Gastrocnemius medialis (tissue), 4 donors: ENCODE data around the gene ZFP36L1. TPM values are rescaled to one million over a fixed set of nuclear protein-coding genes. Genes with fewer than 3 reads are reported as not detected.

Experiments
- ATAC-seq, 2 donors: fragments of 150-250 bp; one replicate each; pipeline ENCODE4 v1.9.1; 2016
- DNase-seq, 2 donors: peaks; one replicate each; pipeline ENCODE4 v3.0.0-alpha.2; 2019
- H3K27ac ChIP-seq, 4 donors: fragments of 200-600 bp; sonication (generic); 1 replicate in 1 of 4; 2 replicates in 3 of 4; pipeline ENCODE4 v1.5.1; 2016 to 2018; ENCODE audit warnings: mild to moderate bottlenecking in 2 of 4, moderate library complexity in 1 of 4
- H3K27me3 ChIP-seq, 3 donors: fragments of 200-600 bp; sonication (generic) in 2 of 3; 1 replicate in 1 of 3; 2 replicates in 2 of 3; pipeline versions ENCODE4 v1.5.1 to v1.6.0; 2016 to 2019; ENCODE audit warnings: mild to moderate bottlenecking in 1 of 3, moderate library complexity in 1 of 3
- H3K36me3 ChIP-seq, 2 donors: fragments of 200-600 bp; sonication (generic) in 1 of 2; one replicate each; pipeline ENCODE4 v1.5.1; 2017 to 2018
- H3K4me1 ChIP-seq, 2 donors: fragments of 200-600 bp; sonication (generic) in 1 of 2; one replicate each; pipeline ENCODE4 v1.5.1; 2016 to 2017; ENCODE audit warnings: mild to moderate bottlenecking in 2 of 2
- H3K4me3 ChIP-seq, 4 donors: fragments of 200-600 bp; sonication (generic) in 3 of 4; 1 replicate in 1 of 4; 2 replicates in 3 of 4; pipeline ENCODE4 v1.5.1; 2016 to 2019; ENCODE audit warnings: mild to moderate bottlenecking in 2 of 4
- H3K9me3 ChIP-seq, 3 donors: fragments of 200-600 bp; sonication (generic) in 2 of 3; 1 replicate in 1 of 3; 2 replicates in 2 of 3; pipeline ENCODE4 v1.5.1; 2016 to 2019
- CTCF ChIP-seq, 5 experiments: fragments of 450-650 bp in 3 of 5; fragments of 200-600 bp in 2 of 5; sonication (generic) in 2 of 5; IDR thresholded peaks in 4 of 5; conservative IDR thresholded peaks in 1 of 5; 1 replicate in 4 of 5; 2 replicates in 1 of 5; pipeline ENCODE4 v1.5.1; 2016 to 2019; ENCODE audit warnings: antibody characterized with exemption in 5 of 5, mild to moderate bottlenecking in 3 of 5, moderate library complexity in 3 of 5
- POLR2A ChIP-seq, 2 donors: fragments of 450-650 bp; IDR thresholded peaks; one replicate each; pipeline ENCODE4 v1.6.1; 2017; ENCODE audit warnings: antibody characterized with exemption in 2 of 2, mild to moderate bottlenecking in 2 of 2, moderate library complexity in 2 of 2
- in situ Hi-C, 4 donors: fragments of 200-750 bp; cut with MboI; loops; one replicate each; pipeline versions ENCODE4 v1.15.0 to v1.8.0; 2017; ENCODE audit warnings: low sequenced_read_pairs in 4 of 4
- intact Hi-C: fragments of 100-400 bp; cut with DNase I; formaldehyde crosslinking; loops from one replicate; pipeline ENCODE4 v1.15.1; 2023; ENCODE audit warnings: low total_unique reads
- total RNA-seq, 4 donors: library from RNA; depleted of rRNA; stranded (reverse); fragments of >200 nt; gene quantifications; one replicate each; pipeline versions ENCODE4 v1.1.0 to v1.2.3, GENCODE V29; 2016

ZFP36L1 gene
- total RNA-seq, 4 donors from 2014 or later: 60.2 to 196 (median 125) TPM

- H3K4me3 ChIP-seq: no peak overlapping the region
- TF ChIP-seq CTCF (IDR thresholded peaks at IDR 0.05 in 4 of 5, conservative IDR thresholded peaks at IDR 0.05 in 1 of 5) (no peak), POLR2A (IDR thresholded peaks at IDR 0.05) (no peak)
- peaks cover 9 to 19% of the 10 kb centered on the region in 2 donors for H3K4me1 ChIP-seq
- no peaks in the 10 kb centered on the region for H3K27me3 ChIP-seq
- H3K27ac ChIP-seq: peak overlapping the region in 1 of 4 donors; percentile 50
- H3K9me3 ChIP-seq: no peaks in the 10 kb centered on the region
- DNase-seq (no peak), ATAC-seq (no peak)
- no peaks in the 10 kb centered on the region for H3K36me3 ChIP-seq
- in situ Hi-C loops: no loop called here
- intact Hi-C loops: no loop called here
Observed at GRCh38 chr14:68756734-68757133, 36.1 kb downstream of the ZFP36L1 start.

- DNase-seq (no peak), ATAC-seq (no peak)
- Histone ChIP-seq H3K4me1 (peaks cover 9 to 19% of the 10 kb centered on the region in 2 donors), H3K4me3 (no peak overlapping the region), H3K36me3 (no peaks in the 10 kb centered on the region), H3K9me3 (no peaks in the 10 kb centered on the region), H3K27ac (no peak overlapping the region), H3K27me3 (no peaks in the 10 kb centered on the region)
- no peak for TF ChIP-seq CTCF (IDR thresholded peaks at IDR 0.05 in 4 of 5, conservative IDR thresholded peaks at IDR 0.05 in 1 of 5)
- no peak for TF ChIP-seq POLR2A (IDR thresholded peaks at IDR 0.05)
- in situ Hi-C loops: no loop called here
- intact Hi-C loops: no loop called here
Observed at GRCh38 chr14:68756000-68756481, 36.8 kb downstream of the ZFP36L1 start.

- Histone ChIP-seq H3K4me1 (peaks cover 9 to 19% of the 10 kb centered on the region in 2 donors), H3K36me3 (no peaks in the 10 kb centered on the region), H3K27me3 (no peaks in the 10 kb centered on the region), H3K4me3 (no peak overlapping the region), H3K27ac (no peak overlapping the region), H3K9me3 (no peaks in the 10 kb centered on the region)
- DNase-seq (no peak), ATAC-seq (no peak)
- in situ Hi-C loops: no loop called here
- intact Hi-C loops: no loop called here
- TF ChIP-seq CTCF (IDR thresholded peaks at IDR 0.05 in 4 of 5, conservative IDR thresholded peaks at IDR 0.05 in 1 of 5): no peak
- TF ChIP-seq POLR2A (IDR thresholded peaks at IDR 0.05): no peak
Observed at GRCh38 chr14:68755016-68755353, 37.9 kb downstream of the ZFP36L1 start.

GRCh38 chr14:68753690-68754089 is 39.2 kb downstream of the ZFP36L1 start:
- no peaks in the 10 kb centered on the region for H3K27me3 ChIP-seq
- TF ChIP-seq CTCF (IDR thresholded peaks at IDR 0.05 in 4 of 5, conservative IDR thresholded peaks at IDR 0.05 in 1 of 5) (no peak), POLR2A (IDR thresholded peaks at IDR 0.05) (no peak)
- DNase-seq: no peak
- H3K27ac ChIP-seq: no peak overlapping the region
- in situ Hi-C loops (no loop called here), intact Hi-C loops (no loop called here)
- peaks cover 9 to 19% of the 10 kb centered on the region in 2 donors for H3K4me1 ChIP-seq
- no peak overlapping the region for H3K4me3 ChIP-seq
- no peaks in the 10 kb centered on the region for H3K9me3 ChIP-seq
- ATAC-seq: no peak
- no peaks in the 10 kb centered on the region for H3K36me3 ChIP-seq
